HepG2 (cell line): Measurements from ENCODE around the gene CARHSP1. TPM values are rescaled to one million over a fixed set of nuclear protein-coding genes. Genes with fewer than 3 reads are reported as not detected.

ENCODE experiments used
- AGO2 ChIP-seq: fragments of 200-400 bp; formaldehyde crosslinking; optimal IDR thresholded peaks from 2 replicates; pipeline ENCODE3; 2017; ENCODE audit warnings: mild to moderate bottlenecking, low read depth, low read length, moderate library complexity
- BORCS8-MEF2B ChIP-seq: sonication (generic); formaldehyde crosslinking; IDR thresholded peaks from 2 replicates; pipeline ENCODE4 v1.8.0; 2022; ENCODE audit warnings: mild to moderate bottlenecking, missing genetic modification reagents
- CTCF ChIP-seq: sonication (generic); formaldehyde crosslinking; IDR thresholded peaks from 2 replicates; pipeline ENCODE4 v1.5.0; 2020; ENCODE audit warnings: mild to moderate bottlenecking, missing genetic modification reagents, moderate library complexity
- HNF1A ChIP-seq, 2 experiments: sonication (generic) in 1 of 2; formaldehyde crosslinking in 1 of 2; IDR thresholded peaks; 2 replicates each; pipeline versions ENCODE4 v1.4.0 to v1.6.1; 2016 to 2020; ENCODE audit warnings: borderline replicate concordance in 1 of 2, low read depth in 1 of 2, mild to moderate bottlenecking in 1 of 2, missing genetic modification reagents in 1 of 2
- HOXA9 ChIP-seq: sonication (generic); formaldehyde crosslinking; IDR thresholded peaks from 2 replicates; pipeline ENCODE4 v1.8.1; 2022; ENCODE audit warnings: missing genetic modification reagents, mild to moderate bottlenecking, moderate library complexity, borderline replicate concordance
- KLF15 ChIP-seq: sonication (generic); formaldehyde crosslinking; IDR thresholded peaks from 2 replicates; pipeline ENCODE4 v1.8.1; 2023; ENCODE audit warnings: borderline replicate concordance, mild to moderate bottlenecking, inconsistent platforms, missing genetic modification reagents, mixed read lengths
- LBX2 ChIP-seq: sonication (generic); formaldehyde crosslinking; IDR thresholded peaks from 2 replicates; pipeline ENCODE4 v1.5.0; 2020; ENCODE audit warnings: missing genetic modification reagents, mild to moderate bottlenecking, borderline replicate concordance
- MIXL1 ChIP-seq: IDR thresholded peaks from 2 replicates; pipeline ENCODE4 v1.6.1; 2016
- NONO ChIP-seq, 2 experiments: fragments of 450-650 bp in 1 of 2; sonication (generic) in 1 of 2; formaldehyde crosslinking in 1 of 2; IDR thresholded peaks in 1 of 2; conservative IDR thresholded peaks in 1 of 2; 2 replicates each; pipeline versions ENCODE4 v1.6.1 to v1.8.0; 2017 to 2022; ENCODE audit warnings: mild to moderate bottlenecking in 1 of 2, missing genetic modification reagents in 1 of 2, moderate library complexity in 1 of 2
- PCBP2 ChIP-seq: fragments of 200-400 bp; formaldehyde crosslinking; optimal IDR thresholded peaks from 2 replicates; pipeline ENCODE3; 2018; ENCODE audit warnings: low read length, low read depth; ENCODE audit not compliant: poor library complexity, severe bottlenecking
- POLR2AphosphoS5 ChIP-seq: IDR thresholded peaks from 2 replicates; pipeline ENCODE4 v1.6.1; 2012; ENCODE audit warnings: low read depth, low read length
- TBP ChIP-seq: sonication (generic); formaldehyde crosslinking; IDR thresholded peaks from 2 replicates; pipeline ENCODE4 v1.5.0; 2020; ENCODE audit warnings: missing genetic modification reagents
- TFAP4 ChIP-seq: sonication (generic); IDR thresholded peaks from 2 replicates; pipeline ENCODE4 v1.6.1; 2016; ENCODE audit warnings: low read depth, borderline replicate concordance
- ZBTB43 ChIP-seq: sonication (generic); formaldehyde crosslinking; conservative IDR thresholded peaks from 2 replicates; pipeline ENCODE4 v1.4.0; 2020; ENCODE audit warnings: missing genetic modification reagents
- ZNF350 ChIP-seq: sonication (generic); formaldehyde crosslinking; IDR thresholded peaks from 2 replicates; pipeline ENCODE4 v1.4.0; 2020; ENCODE audit warnings: mild to moderate bottlenecking, low read depth, missing genetic modification reagents, borderline replicate concordance
- ZNF451 ChIP-seq: sonication (generic); formaldehyde crosslinking; IDR thresholded peaks from 2 replicates; pipeline ENCODE4 v1.5.0; 2020; ENCODE audit warnings: mild to moderate bottlenecking, missing genetic modification reagents
- ZNF569 ChIP-seq: sonication (generic); formaldehyde crosslinking; IDR thresholded peaks from 2 replicates; pipeline ENCODE4 v1.5.0; 2020; ENCODE audit warnings: mild to moderate bottlenecking, missing genetic modification reagents, moderate library complexity, borderline replicate concordance
- ZNF749 ChIP-seq: sonication (generic); formaldehyde crosslinking; IDR thresholded peaks from 2 replicates; pipeline ENCODE4 v1.8.0; 2022; ENCODE audit warnings: mild to moderate bottlenecking, missing genetic modification reagents, moderate library complexity, borderline replicate concordance
- polyA plus RNA-seq, 8 experiments: library from polyadenylated mRNA; depleted of rRNA in 3 of 8; stranded (reverse) in 7 of 8; unstranded in 1 of 8; fragments of >200 nt; fragmentation: Illumina TruSeq in 4 of 8; extraction: Trizol in 4 of 8; gene quantifications; 2 replicates each; pipeline versions ENCODE4 v1.2.1 to v1.2.3, GENCODE V29; 2011 to 2016; ENCODE audit warnings: low read depth in 4 of 8, missing spikeins in 1 of 8, mixed read lengths in 1 of 8; ENCODE audit not compliant: insufficient read depth in 1 of 8
- total RNA-seq, 5 experiments: library from RNA; depleted of rRNA; stranded (reverse); fragments of >200 nt; fragmentation: Illumina TruSeq; extraction: Trizol; gene quantifications; 2 replicates each; pipeline ENCODE4 v1.2.3, GENCODE V29; 2016; ENCODE audit warnings: low read depth in 1 of 5

Gene CARHSP1
- total and polyA plus RNA-seq, 2 of the 13 experiments (the other 11 are each of a cell fraction or from before 2014, with no cell fraction given), result 173 to 345 TPM

GRCh38 chr16:8859913-8860881 lies 8.6 kb downstream of the CARHSP1 start (continued):
- TF ChIP-seq ZBTB43 (CRISPR knock-in tag) (no peak; the same call in 1 of the 2 replicates), ZNF749 (CRISPR knock-in tag) (peak; percentile 84; the same call in 1 of the 2 replicates), PCBP2 (no peak), BORCS8-MEF2B (peak; percentile 69), ZNF569 (CRISPR knock-in tag) (no peak), POLR2AphosphoS5 (no peak; the same call in 1 of the 2 replicates), ZNF350 (CRISPR knock-in tag) (peak; percentile 92), HOXA9 (CRISPR knock-in tag) (no peak), AGO2 (peak; percentile 92), NONO (IDR thresholded peaks at IDR 0.05) (no peak), NONO (CRISPR knock-in tag; conservative IDR thresholded peaks at IDR 0.05) (peak; percentile 79), ZNF451 (CRISPR knock-in tag) (peak; percentile 87; the same call in 1 of the 2 replicates), TBP (CRISPR knock-in tag) (no peak), LBX2 (CRISPR knock-in tag) (no peak), MIXL1 (CRISPR knock-in tag) (peak; percentile 54; the same call in 1 of the 2 replicates), CTCF (CRISPR knock-in tag) (peak; percentile 24; the same call in 1 of the 2 replicates), HNF1A (IDR thresholded peaks at IDR 0.05; ENCODE audit: low read depth) (peak; percentile 56; the same call in 1 of the 2 replicates), HNF1A (CRISPR knock-in tag; IDR thresholded peaks at IDR 0.05; ENCODE audit: borderline replicate concordance) (peak; percentile 84), KLF15 (CRISPR knock-in tag) (no peak; the same call in 1 of the 2 replicates), TFAP4 (peak; percentile 99)
